Stomach (tissue), 9 donors: ENCODE data around the gene DQX1. TPM values are rescaled to one million over a fixed set of nuclear protein-coding genes. Genes with fewer than 3 reads are reported as not detected.

Experiments
- DNase-seq, 2 donors: peaks; one replicate each; pipeline versions ENCODE4 v3.0.0 to v3.0.0-alpha.2; 2013 to 2019
- H3K27ac ChIP-seq, 5 donors: fragments of 200-600 bp in 4 of 5; sonication (generic) in 4 of 5; one replicate each; pipeline ENCODE4 v1.5.1; 2013 to 2019; ENCODE audit warnings: mild to moderate bottlenecking in 1 of 5, moderate library complexity in 1 of 5
- H3K27me3 ChIP-seq, 3 donors: fragments of 200-600 bp; sonication (generic); one replicate each; pipeline ENCODE4 v1.5.1; 2017 to 2019; ENCODE audit warnings: mixed run types in 1 of 3
- H3K36me3 ChIP-seq, 4 donors: fragments of 200-600 bp; sonication (generic); 1 replicate in 3 of 4; 2 replicates in 1 of 4; pipeline ENCODE4 v1.5.1; 2016 to 2019
- H3K4me1 ChIP-seq, 4 donors: fragments of 200-600 bp; sonication (generic); one replicate each; pipeline ENCODE4 v1.5.1; 2016 to 2019
- H3K4me3 ChIP-seq, 4 donors: fragments of 200-600 bp; sonication (generic) in 3 of 4; one replicate each; pipeline ENCODE4 v1.5.1; 2016 to 2019; ENCODE audit warnings: mild to moderate bottlenecking in 1 of 4
- H3K9me3 ChIP-seq, 4 donors: fragments of 200-600 bp; sonication (generic); one replicate each; pipeline ENCODE4 v1.5.1; 2016 to 2019
- EP300 ChIP-seq: sonication (generic); formaldehyde crosslinking; IDR thresholded peaks from one replicate; pipeline ENCODE4 v1.6.1; 2017; ENCODE audit warnings: antibody characterized with exemption
- POLR2A ChIP-seq, 4 donors: fragments of 450-650 bp; IDR thresholded peaks; one replicate each; pipeline ENCODE4 v1.6.1; 2016; ENCODE audit warnings: antibody characterized with exemption in 4 of 4, control low read depth in 2 of 4, mild to moderate bottlenecking in 1 of 4, moderate library complexity in 1 of 4
- POLR2AphosphoS5 ChIP-seq, 3 donors: sonication (generic); formaldehyde crosslinking; IDR thresholded peaks; one replicate each; pipeline ENCODE4 v1.6.1; 2016; ENCODE audit warnings: antibody characterized with exemption in 3 of 3
- WGBS, 5 donors: extraction: QIAGEN DNeasy Blood & Tissue Kit in 3 of 5; methylation state at CpG; one replicate each; pipeline versions ENCODE4 v1.1.5 to v1.1.7; 2013 to 2018; 5-methylcytosine and 5-hydroxymethylcytosine counted together
- intact Hi-C: fragments of 100-400 bp; cut with DNase I; formaldehyde crosslinking; loops from one replicate; pipeline ENCODE4 v1.15.1; 2023; ENCODE audit warnings: low total_unique reads
- polyA plus RNA-seq, 3 donors: library from polyadenylated mRNA; stranded (reverse); fragments of 200-250 nt; gene quantifications; one replicate each; pipeline ENCODE4 v1.2.3, GENCODE V29; 2013
- total RNA-seq, 5 donors: library from RNA; depleted of rRNA; stranded (reverse); fragments of >200 nt; gene quantifications; one replicate each; pipeline versions ENCODE4 v1.1.0 to v1.2.3, GENCODE V29; 2014 to 2016
- TF ChIP-seq, protein P1 (sequence below), 7 experiments: fragments of 450-650 bp in 4 of 7; fragments of 200-600 bp in 3 of 7; sonication (generic) in 3 of 7; IDR thresholded peaks; one replicate each; pipeline ENCODE4 v1.5.1; 2016 to 2019; ENCODE audit warnings: antibody characterized with exemption in 7 of 7, control low read depth in 2 of 7, mild to moderate bottlenecking in 1 of 7
- donor health status: healthy with polysubstance abuse.
- donor health status: Bipolar disorder and iron deficiency.
- donor health status: healthy.

The DQX1 gene
- total and polyA plus RNA-seq, 8 donors: 2.1 to 42.6 (median 10.3) TPM

DNA sequence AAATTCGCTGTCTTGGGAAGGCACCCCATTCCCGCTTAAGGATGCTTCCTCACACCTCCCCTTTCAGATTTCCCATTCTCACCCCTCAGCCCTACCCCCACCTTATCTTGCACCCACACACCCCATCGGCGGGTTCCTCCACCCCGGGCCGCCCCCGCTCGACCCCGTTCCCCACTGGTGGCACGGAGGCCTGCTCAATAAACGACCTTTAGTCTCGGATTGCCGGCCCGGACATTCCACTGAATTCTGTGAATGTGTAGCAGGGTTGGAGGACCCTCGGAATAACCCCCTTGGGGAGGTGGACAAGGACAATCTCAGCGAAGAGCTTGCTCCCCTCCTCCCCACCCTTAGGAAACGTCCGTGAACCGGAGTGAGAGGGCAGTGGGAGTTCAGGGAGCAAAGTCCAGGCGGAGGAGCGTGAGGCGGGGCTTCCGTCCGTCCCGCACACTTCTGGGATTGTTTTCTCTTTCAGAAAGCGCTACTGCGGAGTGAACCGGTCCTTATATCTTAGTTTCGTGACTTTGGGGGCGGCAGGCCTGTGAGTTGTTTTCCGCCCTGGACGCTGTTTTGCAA, 23.8 kb downstream of the DQX1 start:
- peak overlapping the region; percentile 85 to 95 (median 93) for H3K27ac ChIP-seq
- TF ChIP-seq POLR2A (IDR thresholded peaks at IDR 0.05) (no peak), POLR2AphosphoS5 (IDR thresholded peaks at IDR 0.05) (peak in 2 of 3 donors; percentile 61 to 72), EP300 (no peak)
- H3K27me3 ChIP-seq: peaks cover 0 to 70% (median 30%) of the 10 kb centered on the region in 3 donors
- peak overlapping the region; percentile 47 to 67 (median 52) for H3K4me3 ChIP-seq
- peaks cover 71 to 86% (median 85%) of the 10 kb centered on the region in 4 donors for H3K4me1 ChIP-seq
- peaks cover 6 to 22% (median 17%) of the 10 kb centered on the region in 4 donors for H3K36me3 ChIP-seq
- 15 to 26% (median 17%) methylated on average over 32 of the region's 32 CpGs for WGBS, 5 donors
- intact Hi-C loops: no loop called here
- peak; percentile 68 to 85 for DNase-seq
- no peaks in the 10 kb centered on the region for H3K9me3 ChIP-seq

DNA sequence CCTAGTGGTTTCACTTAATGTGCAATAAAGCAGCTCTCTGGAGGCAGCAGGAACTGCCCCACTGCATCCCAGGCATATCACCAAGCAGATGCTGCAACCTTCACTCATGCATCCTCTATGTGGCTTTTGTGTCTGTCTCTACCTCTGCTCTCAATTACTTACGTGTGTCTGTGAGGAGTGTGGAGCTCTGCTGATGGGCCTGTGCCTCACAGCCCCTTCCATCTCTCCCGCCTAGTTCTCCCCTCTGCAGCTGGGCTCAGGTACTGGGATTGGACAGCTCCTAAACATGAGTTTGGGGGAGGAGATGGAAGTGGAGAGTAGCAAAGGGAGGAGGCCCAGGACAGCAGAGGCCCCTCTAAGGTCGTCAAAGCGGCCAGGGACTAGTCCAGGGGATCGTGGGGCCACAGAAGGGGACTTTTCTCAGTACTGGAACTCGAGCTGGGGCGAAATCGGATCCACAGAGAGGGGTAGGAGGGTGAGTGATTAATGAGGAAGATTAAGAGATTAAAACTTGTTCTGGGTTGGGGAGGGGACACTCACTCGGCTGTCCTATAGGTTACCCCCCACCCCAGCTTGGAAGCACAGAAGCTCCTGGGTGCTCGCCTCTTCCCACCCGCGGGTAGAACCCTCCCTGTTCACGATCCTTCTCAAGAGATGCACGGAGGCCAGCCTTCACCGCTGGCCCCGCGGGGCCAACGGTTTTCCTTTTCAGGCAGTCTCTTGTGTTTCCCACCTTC, 24.5 kb downstream of the DQX1 start:
- Histone ChIP-seq H3K9me3 (no peaks in the 10 kb centered on the region), H3K4me3 (peak overlapping the region in 1 of 4 donors; percentile 67), H3K4me1 (peaks cover 67 to 82% (median 79%) of the 10 kb centered on the region in 4 donors), H3K27ac (peak overlapping the region in 1 of 5 donors; percentile 93), H3K36me3 (peaks cover 6 to 22% (median 17%) of the 10 kb centered on the region in 4 donors), H3K27me3 (peaks cover 0 to 77% (median 30%) of the 10 kb centered on the region in 3 donors)
- DNase-seq: no peak
- 74 to 87% (median 81%) methylated on average over 18 of the region's 18 CpGs for WGBS, 5 donors
- TF ChIP-seq EP300 (no peak), POLR2AphosphoS5 (IDR thresholded peaks at IDR 0.05) (no peak), POLR2A (IDR thresholded peaks at IDR 0.05) (no peak)
- TF ChIP-seq, protein P1, sequence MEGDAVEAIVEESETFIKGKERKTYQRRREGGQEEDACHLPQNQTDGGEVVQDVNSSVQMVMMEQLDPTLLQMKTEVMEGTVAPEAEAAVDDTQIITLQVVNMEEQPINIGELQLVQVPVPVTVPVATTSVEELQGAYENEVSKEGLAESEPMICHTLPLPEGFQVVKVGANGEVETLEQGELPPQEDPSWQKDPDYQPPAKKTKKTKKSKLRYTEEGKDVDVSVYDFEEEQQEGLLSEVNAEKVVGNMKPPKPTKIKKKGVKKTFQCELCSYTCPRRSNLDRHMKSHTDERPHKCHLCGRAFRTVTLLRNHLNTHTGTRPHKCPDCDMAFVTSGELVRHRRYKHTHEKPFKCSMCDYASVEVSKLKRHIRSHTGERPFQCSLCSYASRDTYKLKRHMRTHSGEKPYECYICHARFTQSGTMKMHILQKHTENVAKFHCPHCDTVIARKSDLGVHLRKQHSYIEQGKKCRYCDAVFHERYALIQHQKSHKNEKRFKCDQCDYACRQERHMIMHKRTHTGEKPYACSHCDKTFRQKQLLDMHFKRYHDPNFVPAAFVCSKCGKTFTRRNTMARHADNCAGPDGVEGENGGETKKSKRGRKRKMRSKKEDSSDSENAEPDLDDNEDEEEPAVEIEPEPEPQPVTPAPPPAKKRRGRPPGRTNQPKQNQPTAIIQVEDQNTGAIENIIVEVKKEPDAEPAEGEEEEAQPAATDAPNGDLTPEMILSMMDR (IDR thresholded peaks at IDR 0.05): no peak
- intact Hi-C loops: no loop called here

DNA sequence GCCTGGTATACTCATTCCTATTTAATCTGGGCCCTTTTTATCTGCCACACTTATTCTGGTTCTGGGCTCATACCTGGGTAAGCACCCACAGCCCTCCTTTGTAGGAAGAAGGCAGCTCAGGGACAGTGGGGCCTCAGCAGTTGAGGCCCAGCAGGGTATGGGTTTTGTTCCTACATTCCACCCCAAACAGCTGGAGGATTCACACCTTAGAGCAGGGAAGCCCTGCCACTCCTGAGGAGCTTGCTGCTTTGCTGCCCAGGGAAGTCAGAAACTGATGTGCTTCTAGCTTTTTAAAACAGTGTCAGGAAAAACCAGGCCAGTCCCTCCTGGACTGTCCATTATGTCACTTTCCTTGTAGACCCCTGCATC, 25.5 kb downstream of the DQX1 start:
- H3K4me3 ChIP-seq: no peak overlapping the region
- H3K9me3 ChIP-seq: no peaks in the 10 kb centered on the region
- TF ChIP-seq EP300 (no peak), POLR2AphosphoS5 (IDR thresholded peaks at IDR 0.05) (no peak), POLR2A (IDR thresholded peaks at IDR 0.05) (no peak)
- TF ChIP-seq, protein P1 (IDR thresholded peaks at IDR 0.05): no peak
- H3K27me3 ChIP-seq: peaks cover 0 to 77% (median 30%) of the 10 kb centered on the region in 3 donors
- H3K36me3 ChIP-seq: peaks cover 6 to 13% (median 11%) of the 10 kb centered on the region in 4 donors
- DNase-seq: no peak
- H3K27ac ChIP-seq: no peak overlapping the region
- peaks cover 57 to 73% (median 70%) of the 10 kb centered on the region in 4 donors for H3K4me1 ChIP-seq
- intact Hi-C loops: no loop called here

DNA sequence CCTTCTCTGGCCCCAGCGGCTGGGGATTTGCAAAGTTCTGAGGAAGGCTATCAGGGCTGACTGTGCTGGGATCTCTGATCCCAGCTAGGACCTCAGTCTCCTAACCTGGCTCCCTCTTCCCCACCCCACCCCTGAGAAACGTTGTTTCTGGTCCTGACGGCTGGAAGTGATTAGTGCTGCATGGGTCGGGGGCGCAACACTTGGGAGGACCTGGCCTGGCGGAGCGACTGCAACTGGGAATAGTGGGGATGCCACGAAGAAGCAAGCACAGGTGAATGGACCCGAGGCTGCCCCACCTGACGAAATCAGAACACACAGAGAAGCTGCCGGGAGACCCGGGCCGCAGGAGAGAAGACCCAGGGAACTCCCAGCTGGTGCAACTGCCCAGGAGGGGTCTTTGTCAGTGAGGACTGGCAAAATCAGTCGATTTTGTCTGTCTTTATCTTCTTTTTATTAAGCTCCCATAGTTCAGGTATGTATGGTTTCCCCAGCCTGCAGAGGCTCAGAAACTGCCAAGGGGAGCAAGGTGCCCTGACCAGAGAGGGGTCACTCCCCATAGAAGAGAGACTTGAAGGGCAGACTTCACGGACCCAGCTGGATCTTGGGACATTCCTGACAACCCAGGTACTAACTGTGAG, 26.0 kb downstream of the DQX1 start:
- intact Hi-C loops: no loop called here
- H3K4me1 ChIP-seq: peaks cover 52 to 68% (median 65%) of the 10 kb centered on the region in 4 donors
- WGBS, 5 donors: 58 to 73% (median 69%) methylated on average over 14 to 15 of the region's 15 CpGs
- no peaks in the 10 kb centered on the region for H3K9me3 ChIP-seq
- DNase-seq: no peak
- TF ChIP-seq POLR2A (IDR thresholded peaks at IDR 0.05): no peak
- no peak for TF ChIP-seq EP300
- no peak for TF ChIP-seq POLR2AphosphoS5 (IDR thresholded peaks at IDR 0.05)
- TF ChIP-seq, protein P1 (IDR thresholded peaks at IDR 0.05): no peak
- H3K4me3 ChIP-seq: peak overlapping the region in 2 of 4 donors; percentile 40 to 42
- H3K27me3 ChIP-seq: peaks cover 0 to 77% (median 30%) of the 10 kb centered on the region in 3 donors
- peaks cover 2 to 8% (median 6%) of the 10 kb centered on the region in 4 donors for H3K36me3 ChIP-seq
- no peak overlapping the region for H3K27ac ChIP-seq
